GM12878 (cell line): Measurements from ENCODE around the gene MMRN2. TPM values are rescaled to one million over a fixed set of nuclear protein-coding genes. Genes with fewer than 3 reads are reported as not detected.
A peak's percentile ranks its signal among the peaks of the same experiment; 100 is the strongest.

Experiments used
- ATAC-seq: fragments of 200-7000 bp; cut with Tn5 transposase; 3 replicates; pipeline ENCODE4 v1.9.1; 2020; ENCODE audit warnings: mild to moderate bottlenecking, moderate library complexity
- BruUV-seq: library from RNA; stranded (reverse); fragments of 400-500 nt; replicated peaks from 2 replicates; lab custom pipeline; 2021; lab: Mats Ljungman, UMichigan
- CTCF ChIA-PET: fragments of 300-600 bp; sonication (Branson Sonifier 250); formaldehyde crosslinking; extraction: SDS; loops from one replicate; lab custom pipeline; 2021; ENCODE audit warnings: inconsistent platforms; lab: Yijun Ruan, JAX
- POLR2A ChIA-PET: fragments of 350-600 bp; formaldehyde crosslinking; extraction: SDS; loops from one replicate; lab custom pipeline; 2021; ENCODE audit warnings: inconsistent platforms; lab: Charles Lee
- RAD21 ChIA-PET: fragments of 300-600 bp; sonication (Branson Sonifier 250); formaldehyde crosslinking; loops from one replicate; lab custom pipeline; 2023; ENCODE audit warnings: antibody characterized with exemption; ENCODE audit not compliant: unreplicated experiment; lab: Charles Lee
- SMC1A ChIA-PET: fragments of 300-600 bp; sonication (Branson Sonifier 250); formaldehyde crosslinking; loops from one replicate; lab custom pipeline; 2023; ENCODE audit not compliant: unreplicated experiment, uncharacterized antibody; lab: Charles Lee
- DNase-seq: peaks from one replicate; pipeline ENCODE4 v3.0.0-alpha.2; 2011; ENCODE audit warnings: low read depth, low spot score
- FAIRE-seq: peaks from 3 replicates; lab custom pipeline; 2011; peaks lifted over from hg19 to GRCh38; lab: Jason Lieb, UNC
- H2AFZ ChIP-seq: 2 replicates; pipeline ENCODE4 v1.6.0; 2011; ENCODE audit warnings: low read depth, low read length, control low read depth; ENCODE audit not compliant: control insufficient read depth
- H3K27ac ChIP-seq: 2 replicates; pipeline ENCODE4 v1.5.1; 2011; ENCODE audit warnings: control low read depth; ENCODE audit not compliant: control insufficient read depth, insufficient read depth
- H3K27me3 ChIP-seq, 2 experiments: replicated peaks in 1 of 2; 2 replicates each; pipeline versions ENCODE4 v1.6.0 to v1.6.1; 2011; ENCODE audit warnings: low read length in 1 of 2; ENCODE audit not compliant: control insufficient read depth in 2 of 2, insufficient read depth in 2 of 2
- H3K36me3 ChIP-seq, 2 experiments: 2 replicates each; pipeline ENCODE4 v1.5.1; 2011; ENCODE audit warnings: low read length in 1 of 2; ENCODE audit not compliant: control insufficient read depth in 2 of 2, insufficient read depth in 2 of 2
- H3K4me1 ChIP-seq: 2 replicates; pipeline ENCODE4 v1.6.1; 2011; ENCODE audit warnings: mild to moderate bottlenecking, low read length, moderate library complexity, mixed read lengths; ENCODE audit not compliant: control insufficient read depth, insufficient read depth
- H3K4me2 ChIP-seq: 2 replicates; pipeline ENCODE4 v1.6.0; 2011; ENCODE audit warnings: control low read depth; ENCODE audit not compliant: control insufficient read depth, insufficient read depth
- H3K4me3 ChIP-seq: fragments of 200-600 bp; sonication (generic); 2 replicates; pipeline ENCODE4 v1.5.1; 2016
- H3K79me2 ChIP-seq: 2 replicates; pipeline ENCODE4 v1.6.0; 2011; ENCODE audit warnings: low read length; ENCODE audit not compliant: control insufficient read depth, insufficient read depth
- H3K9ac ChIP-seq: 2 replicates; pipeline ENCODE4 v1.8.0; 2011; ENCODE audit warnings: low read length, control low read depth, mixed read lengths; ENCODE audit not compliant: control insufficient read depth, insufficient read depth
- H3K9me3 ChIP-seq: replicated peaks from 3 replicates; pipeline ENCODE4 v1.5.1; 2011; ENCODE audit warnings: mild to moderate bottlenecking, low read length; ENCODE audit not compliant: control insufficient read depth, insufficient read depth
- H4K20me1 ChIP-seq: 2 replicates; pipeline ENCODE4 v1.6.0; 2011; ENCODE audit not compliant: control insufficient read depth, insufficient read depth
- ETV6 ChIP-seq, 2 experiments: fragments of 450-650 bp in 1 of 2; IDR thresholded peaks in 1 of 2; conservative IDR thresholded peaks in 1 of 2; 2 replicates each; pipeline ENCODE4 v1.6.1; 2014; ENCODE audit warnings: antibody characterized with exemption in 1 of 2, borderline replicate concordance in 1 of 2, low read depth in 1 of 2, mild to moderate bottlenecking in 1 of 2, moderate library complexity in 1 of 2
- HCFC1 ChIP-seq: fragments of 150-350 bp; IDR thresholded peaks from 2 replicates; pipeline ENCODE4 v1.6.1; 2014; ENCODE audit warnings: low read length
- MTA2 ChIP-seq: fragments of 450-650 bp; IDR thresholded peaks from 2 replicates; pipeline ENCODE4 v1.6.1; 2016; ENCODE audit warnings: low read depth, mild to moderate bottlenecking, moderate library complexity
- RELB ChIP-seq: fragments of 450-650 bp; IDR thresholded peaks from 2 replicates; pipeline ENCODE4 v1.6.1; 2017; ENCODE audit warnings: low read depth, mild to moderate bottlenecking, moderate library complexity
- SMAD1 ChIP-seq: fragments of 450-650 bp; IDR thresholded peaks from 2 replicates; pipeline ENCODE4 v1.6.1; 2018; ENCODE audit warnings: mild to moderate bottlenecking, low read depth; ENCODE audit not compliant: partially characterized antibody
- ZBED1 ChIP-seq: IDR thresholded peaks from 2 replicates; pipeline ENCODE4 v1.6.1; 2016; ENCODE audit warnings: borderline replicate concordance
- WGBS: methylation state at CpG from one replicate; pipeline ENCODE4 v1.1.6; 2016; ENCODE audit warnings: low lambda C conversion rate; ENCODE audit not compliant: insufficient replicate concordance, insufficient coverage; ENCODE audit errors: missing lambda C conversion rate; 5-methylcytosine and 5-hydroxymethylcytosine counted together
- in situ Hi-C: fragments of 300-500 bp; cut with MboI; formaldehyde crosslinking; loops from 9 replicates; pipeline ENCODE4 v1.14.3; 2018; ENCODE audit warnings: mixed read lengths
- intact Hi-C: fragments of 100-400 bp; cut with micrococcal nuclease; formaldehyde crosslinking; loops from one replicate; pipeline ENCODE4 v1.14.2; 2022; ENCODE audit not compliant: unreplicated experiment
- polyA plus RNA-seq, 11 experiments: library from polyadenylated mRNA; depleted of rRNA in 4 of 11; unstranded in 6 of 11; stranded (reverse) in 5 of 11; fragments of >200 nt; fragmentation: Nextera tagmentation in 4 of 11; fragmentation: Illumina TruSeq in 1 of 11; extraction: Ambion mirVana in 4 of 11; extraction: Trizol in 1 of 11; gene quantifications; 1 replicate in 1 of 11; 2 replicates in 10 of 11; pipeline versions ENCODE4 v1.2.1 to v1.2.3, GENCODE V29; 2011 to 2016; ENCODE audit warnings: inconsistent platforms in 2 of 11, missing spikeins in 2 of 11, low read depth in 1 of 11
- total RNA-seq, 4 experiments: library from RNA; depleted of rRNA in 3 of 4; stranded (reverse); fragments of >200 nt in 3 of 4; fragmentation: Illumina TruSeq in 1 of 4; extraction: Trizol in 1 of 4; gene quantifications; 2 replicates each; pipeline versions ENCODE4 v1.2.1 to v1.2.3, GENCODE V29; 2013 to 2021

MMRN2 gene
- total and polyA plus RNA-seq, 10 of the 15 experiments (the other 5 are each of a cell fraction or from before 2014, with no cell fraction given), result 0.09 to 1.0 (median 0.54) TPM; not detected in 3

DNA sequence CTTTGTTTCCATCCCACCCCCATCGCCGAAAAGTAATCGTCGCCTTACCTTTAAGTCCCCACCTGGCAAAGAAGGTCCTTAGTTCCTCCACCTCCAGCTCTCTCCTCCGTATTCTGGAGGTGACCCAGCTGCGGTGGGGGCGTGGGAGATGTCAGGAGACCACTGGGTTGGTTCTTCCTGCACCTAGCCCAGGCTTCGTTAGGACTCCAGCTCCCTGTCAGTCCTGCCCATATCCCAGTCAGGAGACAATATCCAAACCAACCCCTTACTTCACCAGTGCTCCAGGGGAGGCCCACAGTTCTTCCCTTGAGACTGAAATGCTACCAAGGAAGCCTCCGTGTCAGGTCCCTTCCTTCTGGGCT is 11.6 kb upstream of the MMRN2 start:
- Histone ChIP-seq H4K20me1 (no peaks in the 10 kb centered on the region), H3K4me3 (no peak overlapping the region), H3K4me1 (peaks cover 54% of the 10 kb centered on the region), H3K79me2 (no peaks in the 10 kb centered on the region), H3K36me3 (no peaks in the 10 kb centered on the region), H3K4me2 (peak overlapping the region; percentile 53), H3K27ac (no peak overlapping the region), H3K9me3 (no peaks in the 10 kb centered on the region), H3K9ac (no peak overlapping the region), H2AFZ (no peak overlapping the region), H3K27me3 (peaks cover 0 to 2% of the 10 kb centered on the region in 2 experiments; a peak in 1 of 4 replicates)
- no peak for ATAC-seq
- FAIRE-seq, result no peak
- SMC1A ChIA-PET, result no interaction called here
- RAD21 ChIA-PET, result no interaction called here
- in situ Hi-C loops, result no loop called here
- no peak for TF ChIP-seq RELB
- no peak for TF ChIP-seq HCFC1
- no peak for TF ChIP-seq MTA2
- no peak for TF ChIP-seq ETV6 (conservative IDR thresholded peaks at IDR 0.05 in 1 of 2, IDR thresholded peaks at IDR 0.05 in 1 of 2; ENCODE audit: borderline replicate concordance in 1 of 2, low read depth in 1 of 2)
- no peak for TF ChIP-seq SMAD1
- TF ChIP-seq ZBED1, result no peak
- intact Hi-C loops, result loop anchor here (5.0 kb wide), 1 partner anchor 123 kb away; the partner anchor contains the start of gene GLUD1
- no peak for DNase-seq
- whole genome bisulfite sequencing, result 95% methylated on average over 9 of the region's 9 CpGs
- POLR2A ChIA-PET, result no interaction called here
- CTCF ChIA-PET, result interaction anchor here (1.0 kb wide), 1 partner anchor 9 kb away, joined by 4 read pairs; no protein-coding TSS in a partner anchor
- no TSS peak for BruUV-seq
